HEK293 (cell line): Measurements from ENCODE around the gene GALNS.

ENCODE experiments used
- REPIN1 ChIP-seq: fragments of 450-650 bp; formaldehyde crosslinking; IDR thresholded peaks from 2 replicates; pipeline ENCODE4 v1.5.1; 2017; ENCODE audit warnings: missing biosample characterization, missing genetic modification characterization, low read depth
- TCF7L2 ChIP-seq: IDR thresholded peaks from 2 replicates; pipeline ENCODE4 v1.6.1; 2011; ENCODE audit warnings: low read depth, mild to moderate bottlenecking, inconsistent platforms, low read length, moderate library complexity, borderline replicate concordance
- YY1 ChIP-seq: fragments of 450-650 bp; formaldehyde crosslinking; IDR thresholded peaks from 2 replicates; pipeline ENCODE4 v1.5.1; 2018; ENCODE audit warnings: missing biosample characterization, missing genetic modification characterization
- ZBTB7A ChIP-seq: fragments of 450-650 bp; formaldehyde crosslinking; IDR thresholded peaks from 2 replicates; pipeline ENCODE4 v1.5.1; 2016; ENCODE audit warnings: low read depth, missing biosample characterization, missing genetic modification characterization
- ZNF24 ChIP-seq: fragments of 450-650 bp; formaldehyde crosslinking; IDR thresholded peaks from 2 replicates; pipeline ENCODE4 v1.5.1; 2016; ENCODE audit warnings: missing biosample characterization, missing genetic modification characterization
- ZNF623 ChIP-seq: fragments of 450-650 bp; formaldehyde crosslinking; IDR thresholded peaks from 2 replicates; pipeline ENCODE4 v1.5.1; 2016; ENCODE audit warnings: missing biosample characterization, missing genetic modification characterization
- TF ChIP-seq, protein P1 (sequence below): fragments of 450-650 bp; formaldehyde crosslinking; IDR thresholded peaks from 2 replicates; pipeline ENCODE4 v1.5.1; 2016; ENCODE audit warnings: missing biosample characterization, missing genetic modification characterization
- TF ChIP-seq, protein P2 (sequence below): fragments of 450-650 bp; formaldehyde crosslinking; IDR thresholded peaks from 2 replicates; pipeline ENCODE4 v1.5.1; 2016; ENCODE audit warnings: missing biosample characterization, missing genetic modification characterization
- TF ChIP-seq, protein P3 (sequence below): sonication (generic); formaldehyde crosslinking; IDR thresholded peaks from 2 replicates; pipeline ENCODE4 v1.8.1; 2022; ENCODE audit warnings: mild to moderate bottlenecking, moderate library complexity, missing genetic modification reagents

DNA sequence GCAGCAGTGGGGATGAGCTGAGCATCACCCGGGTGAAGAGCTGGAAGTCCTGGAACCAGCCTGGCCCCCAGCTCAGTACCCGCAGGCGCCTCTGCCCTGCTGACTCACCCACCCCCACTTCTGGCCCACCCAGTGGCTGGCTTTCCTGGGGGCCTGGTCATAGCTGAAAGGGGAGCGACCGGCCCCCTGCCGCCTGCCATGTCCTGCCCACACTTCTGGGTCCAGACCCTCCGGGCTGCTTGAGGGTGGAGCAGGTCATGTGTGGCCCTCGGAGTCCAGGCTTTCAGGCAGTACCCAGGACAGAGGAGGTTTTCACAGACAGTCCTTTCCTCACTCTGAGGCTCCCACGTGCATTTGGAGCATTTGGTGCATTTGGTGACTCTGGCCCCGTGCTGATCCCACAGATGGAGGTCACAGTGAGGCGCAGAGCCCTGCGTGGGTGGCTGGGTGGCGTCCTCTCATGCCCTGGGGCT lies 64.6 kb downstream of the GALNS start:
- TF ChIP-seq YY1 (tag by site-specific recombination): no peak
- no peak for TF ChIP-seq ZNF24 (tag by site-specific recombination)
- TF ChIP-seq, protein P1, sequence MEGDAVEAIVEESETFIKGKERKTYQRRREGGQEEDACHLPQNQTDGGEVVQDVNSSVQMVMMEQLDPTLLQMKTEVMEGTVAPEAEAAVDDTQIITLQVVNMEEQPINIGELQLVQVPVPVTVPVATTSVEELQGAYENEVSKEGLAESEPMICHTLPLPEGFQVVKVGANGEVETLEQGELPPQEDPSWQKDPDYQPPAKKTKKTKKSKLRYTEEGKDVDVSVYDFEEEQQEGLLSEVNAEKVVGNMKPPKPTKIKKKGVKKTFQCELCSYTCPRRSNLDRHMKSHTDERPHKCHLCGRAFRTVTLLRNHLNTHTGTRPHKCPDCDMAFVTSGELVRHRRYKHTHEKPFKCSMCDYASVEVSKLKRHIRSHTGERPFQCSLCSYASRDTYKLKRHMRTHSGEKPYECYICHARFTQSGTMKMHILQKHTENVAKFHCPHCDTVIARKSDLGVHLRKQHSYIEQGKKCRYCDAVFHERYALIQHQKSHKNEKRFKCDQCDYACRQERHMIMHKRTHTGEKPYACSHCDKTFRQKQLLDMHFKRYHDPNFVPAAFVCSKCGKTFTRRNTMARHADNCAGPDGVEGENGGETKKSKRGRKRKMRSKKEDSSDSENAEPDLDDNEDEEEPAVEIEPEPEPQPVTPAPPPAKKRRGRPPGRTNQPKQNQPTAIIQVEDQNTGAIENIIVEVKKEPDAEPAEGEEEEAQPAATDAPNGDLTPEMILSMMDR: no peak
- TF ChIP-seq, protein P2, sequence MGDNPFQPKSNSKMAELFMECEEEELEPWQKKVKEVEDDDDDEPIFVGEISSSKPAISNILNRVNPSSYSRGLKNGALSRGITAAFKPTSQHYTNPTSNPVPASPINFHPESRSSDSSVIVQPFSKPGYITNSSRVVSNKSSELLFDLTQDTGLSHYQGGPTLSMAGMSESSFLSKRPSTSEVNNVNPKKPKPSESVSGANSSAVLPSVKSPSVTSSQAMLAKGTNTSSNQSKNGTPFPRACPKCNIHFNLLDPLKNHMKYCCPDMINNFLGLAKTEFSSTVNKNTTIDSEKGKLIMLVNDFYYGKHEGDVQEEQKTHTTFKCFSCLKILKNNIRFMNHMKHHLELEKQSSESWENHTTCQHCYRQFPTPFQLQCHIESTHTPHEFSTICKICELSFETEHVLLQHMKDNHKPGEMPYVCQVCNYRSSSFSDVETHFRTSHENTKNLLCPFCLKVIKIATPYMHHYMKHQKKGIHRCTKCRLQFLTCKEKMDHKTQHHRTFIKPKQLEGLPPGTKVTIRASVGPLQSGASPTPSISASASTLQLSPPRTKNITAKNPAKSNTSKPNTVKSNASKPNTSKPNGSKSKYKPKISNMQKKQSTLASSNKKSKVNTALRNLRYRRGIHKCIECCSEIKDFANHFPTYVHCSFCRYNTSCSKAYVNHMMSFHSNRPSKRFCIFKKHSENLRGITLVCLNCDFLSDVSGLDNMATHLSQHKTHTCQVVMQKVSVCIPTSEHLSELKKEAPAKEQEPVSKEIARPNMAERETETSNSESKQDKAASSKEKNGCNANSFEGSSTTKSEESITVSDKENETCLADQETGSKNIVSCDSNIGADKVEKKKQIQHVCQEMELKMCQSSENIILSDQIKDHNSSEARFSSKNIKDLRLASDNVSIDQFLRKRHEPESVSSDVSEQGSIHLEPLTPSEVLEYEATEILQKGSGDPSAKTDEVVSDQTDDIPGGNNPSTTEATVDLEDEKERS (tag by site-specific recombination): no peak
- no peak for TF ChIP-seq ZNF623 (tag by site-specific recombination)
- no peak for TF ChIP-seq TCF7L2
- TF ChIP-seq REPIN1 (tag by site-specific recombination): no peak
- TF ChIP-seq, protein P3, sequence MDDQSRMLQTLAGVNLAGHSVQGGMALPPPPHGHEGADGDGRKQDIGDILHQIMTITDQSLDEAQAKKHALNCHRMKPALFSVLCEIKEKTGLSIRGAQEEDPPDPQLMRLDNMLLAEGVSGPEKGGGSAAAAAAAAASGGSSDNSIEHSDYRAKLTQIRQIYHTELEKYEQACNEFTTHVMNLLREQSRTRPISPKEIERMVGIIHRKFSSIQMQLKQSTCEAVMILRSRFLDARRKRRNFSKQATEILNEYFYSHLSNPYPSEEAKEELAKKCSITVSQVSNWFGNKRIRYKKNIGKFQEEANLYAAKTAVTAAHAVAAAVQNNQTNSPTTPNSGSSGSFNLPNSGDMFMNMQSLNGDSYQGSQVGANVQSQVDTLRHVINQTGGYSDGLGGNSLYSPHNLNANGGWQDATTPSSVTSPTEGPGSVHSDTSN: no peak
- no peak for TF ChIP-seq ZBTB7A (tag by site-specific recombination)
